ENCODE data around the gene MMP15.

DNA sequence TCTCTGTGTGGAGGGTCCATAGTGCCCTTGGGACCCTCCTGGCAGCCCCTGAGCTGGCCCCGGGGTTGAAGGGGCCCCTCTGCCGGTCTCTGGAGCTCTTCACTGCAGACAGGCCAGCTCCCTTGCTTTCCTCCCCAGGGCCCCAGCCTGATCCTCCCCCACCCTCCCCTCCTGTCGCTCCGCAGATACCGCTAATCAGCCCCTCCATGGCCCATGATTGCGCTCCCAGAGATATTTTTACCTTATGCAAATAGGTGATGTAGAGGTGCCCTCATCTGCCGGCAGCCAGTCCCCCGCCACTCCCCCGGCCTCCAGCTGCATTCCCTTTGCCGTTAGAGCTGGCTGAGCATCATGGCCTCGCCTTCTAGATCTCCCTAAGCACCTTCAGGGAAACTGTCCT is 9.2 kb downstream of the MMP15 start:
- TF ChIP-seq CTCF (IDR thresholded peaks at IDR 0.05) (no peak), POLR2A (IDR thresholded peaks at IDR 0.05) (no peak)
